Measurements from ENCODE around the gene CD79B. TPM values are rescaled to one million over a fixed set of nuclear protein-coding genes. Genes with fewer than 3 reads are reported as not detected.

CD79B gene
- total and polyA plus RNA-seq, 10 of the 15 experiments (the other 5 are each of a cell fraction or from before 2014, with no cell fraction given) = 17.5 to 148 (median 79.1) TPM

DNA sequence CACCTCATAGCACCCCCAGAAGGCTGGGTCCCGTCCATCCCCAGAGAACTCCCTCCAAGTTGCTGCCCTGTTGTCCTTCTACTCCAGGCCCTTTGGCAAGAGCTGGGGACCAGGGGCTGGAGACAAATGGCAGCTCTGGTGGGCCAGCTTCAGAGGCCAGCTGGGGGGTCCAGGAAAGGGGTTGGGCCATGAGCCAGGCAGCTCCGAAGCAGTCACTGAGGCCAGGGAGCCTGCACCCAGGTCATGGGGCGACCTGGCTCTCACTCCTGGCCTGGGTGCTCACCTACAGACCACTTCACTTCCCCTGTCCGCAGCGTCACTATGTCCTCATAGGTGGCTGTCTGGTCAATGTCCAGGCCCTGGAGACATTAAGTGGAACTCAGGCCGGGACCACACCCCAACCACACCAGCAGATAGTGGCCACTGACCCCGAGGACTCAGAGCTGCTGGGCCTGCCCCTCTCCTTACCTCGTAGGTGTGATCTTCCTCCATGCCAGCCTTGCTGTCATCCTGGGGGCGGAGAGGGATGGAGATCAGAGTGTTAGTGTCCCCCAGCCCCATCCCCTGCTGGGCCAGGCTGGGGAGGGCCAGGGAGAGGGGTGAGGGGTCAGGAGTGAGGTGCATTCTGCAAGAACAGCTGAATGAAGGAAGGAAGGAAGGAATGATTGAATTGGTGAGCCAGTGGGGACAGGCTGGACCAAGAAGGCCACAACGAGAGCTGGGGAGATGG is 3.0 kb downstream of the CD79B start (continued):
- TF ChIP-seq, protein P1, sequence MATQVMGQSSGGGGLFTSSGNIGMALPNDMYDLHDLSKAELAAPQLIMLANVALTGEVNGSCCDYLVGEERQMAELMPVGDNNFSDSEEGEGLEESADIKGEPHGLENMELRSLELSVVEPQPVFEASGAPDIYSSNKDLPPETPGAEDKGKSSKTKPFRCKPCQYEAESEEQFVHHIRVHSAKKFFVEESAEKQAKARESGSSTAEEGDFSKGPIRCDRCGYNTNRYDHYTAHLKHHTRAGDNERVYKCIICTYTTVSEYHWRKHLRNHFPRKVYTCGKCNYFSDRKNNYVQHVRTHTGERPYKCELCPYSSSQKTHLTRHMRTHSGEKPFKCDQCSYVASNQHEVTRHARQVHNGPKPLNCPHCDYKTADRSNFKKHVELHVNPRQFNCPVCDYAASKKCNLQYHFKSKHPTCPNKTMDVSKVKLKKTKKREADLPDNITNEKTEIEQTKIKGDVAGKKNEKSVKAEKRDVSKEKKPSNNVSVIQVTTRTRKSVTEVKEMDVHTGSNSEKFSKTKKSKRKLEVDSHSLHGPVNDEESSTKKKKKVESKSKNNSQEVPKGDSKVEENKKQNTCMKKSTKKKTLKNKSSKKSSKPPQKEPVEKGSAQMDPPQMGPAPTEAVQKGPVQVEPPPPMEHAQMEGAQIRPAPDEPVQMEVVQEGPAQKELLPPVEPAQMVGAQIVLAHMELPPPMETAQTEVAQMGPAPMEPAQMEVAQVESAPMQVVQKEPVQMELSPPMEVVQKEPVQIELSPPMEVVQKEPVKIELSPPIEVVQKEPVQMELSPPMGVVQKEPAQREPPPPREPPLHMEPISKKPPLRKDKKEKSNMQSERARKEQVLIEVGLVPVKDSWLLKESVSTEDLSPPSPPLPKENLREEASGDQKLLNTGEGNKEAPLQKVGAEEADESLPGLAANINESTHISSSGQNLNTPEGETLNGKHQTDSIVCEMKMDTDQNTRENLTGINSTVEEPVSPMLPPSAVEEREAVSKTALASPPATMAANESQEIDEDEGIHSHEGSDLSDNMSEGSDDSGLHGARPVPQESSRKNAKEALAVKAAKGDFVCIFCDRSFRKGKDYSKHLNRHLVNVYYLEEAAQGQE (IDR thresholded peaks at IDR 0.05; ENCODE audit: low read depth, low read length) = no peak

DNA sequence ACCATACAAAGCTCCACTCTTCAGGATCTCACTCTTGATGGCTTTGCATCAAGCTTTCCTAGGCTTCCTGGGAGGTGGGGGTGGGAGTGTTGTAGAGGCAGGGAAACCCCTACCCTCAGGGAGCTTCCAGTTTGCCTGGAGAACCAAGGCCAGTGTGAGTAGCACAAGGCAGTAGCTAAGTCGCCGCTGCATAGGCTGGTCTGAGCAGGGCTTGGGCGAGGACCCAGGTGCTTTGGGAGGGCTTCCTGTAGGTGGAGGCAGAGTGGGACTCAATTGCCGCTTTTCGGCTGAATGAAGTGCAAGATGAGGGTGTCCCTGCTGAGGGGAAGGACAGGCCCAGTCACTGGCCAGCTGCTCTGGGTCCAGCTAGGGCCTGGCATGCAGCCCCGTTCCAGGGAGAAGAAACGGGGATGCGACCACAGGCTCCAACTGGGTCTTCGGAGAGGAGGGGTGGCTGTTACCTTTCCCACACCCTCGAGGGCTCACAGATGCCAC is 3.9 kb downstream of the CD79B start:
- RAD21 ChIA-PET (ENCODE audit: unreplicated experiment) = interaction anchor here (0.6 to 9.0 kb wide), 9 partner anchors 9 to 482 kb away, joined by 3 to 130 read pairs (median 4); partner anchors contain the start of genes GH1 and ICAM2
- Histone ChIP-seq H3K27ac (ENCODE audit: control insufficient read depth, insufficient read depth) (peak overlapping the region; percentile 56), H3K4me3 (no peak overlapping the region), H3K79me2 (ENCODE audit: control insufficient read depth, insufficient read depth, low read length) (peaks cover 32% of the 10 kb centered on the region), H3K9ac (ENCODE audit: control insufficient read depth, insufficient read depth, low read length) (no peak overlapping the region), H3K36me3 (ENCODE audit: control insufficient read depth in 2 of 2, insufficient read depth in 2 of 2, low read length in 1 of 2) (peaks cover 7 to 11% of the 10 kb centered on the region in 2 experiments; a peak in 2 of 4 replicates), H3K9me3 (replicated peaks; ENCODE audit: control insufficient read depth, insufficient read depth, low read length) (no peaks in the 10 kb centered on the region), H3K4me2 (ENCODE audit: control insufficient read depth, insufficient read depth) (no peak overlapping the region), H3K27me3 (replicated peaks in 1 of 2; ENCODE audit: control insufficient read depth in 2 of 2, insufficient read depth in 2 of 2, low read length in 1 of 2) (no peaks in the 10 kb centered on the region), H2AFZ (ENCODE audit: control insufficient read depth, low read depth, low read length) (no peak overlapping the region), H4K20me1 (ENCODE audit: control insufficient read depth, insufficient read depth) (no peaks in the 10 kb centered on the region), H3K4me1 (ENCODE audit: control insufficient read depth, insufficient read depth, low read length) (peaks cover 50% of the 10 kb centered on the region)
- WGBS (ENCODE audit: insufficient coverage, insufficient replicate concordance, low lambda C conversion rate, missing lambda C conversion rate) = 68% methylated on average over 10 of the region's 10 CpGs
- no peak for ATAC-seq
- intact Hi-C loops (cut with micrococcal nuclease; ENCODE audit: unreplicated experiment) (no loop called here), in situ Hi-C loops (cut with MboI) (no loop called here)
- FAIRE-seq = no peak
- no TSS peak for BruUV-seq (replicated peaks)
- no peak for DNase-seq (ENCODE audit: low read depth, low spot score)
- CTCF ChIA-PET = interaction anchor here (0.9 to 8.7 kb wide), 7 partner anchors 8 to 101 kb away, joined by 4 to 153 read pairs (median 8); partner anchors contain the start of genes GH1 and ICAM2
- SMC1A ChIA-PET (ENCODE audit: uncharacterized antibody, unreplicated experiment) = interaction anchor here (1.0 to 9.0 kb wide), 6 partner anchors 8 to 92 kb away, joined by 4 to 111 read pairs (median 7); partner anchors contain the start of genes GH1 and ICAM2
- POLR2A ChIA-PET = interaction anchor here (0.6 to 1.2 kb wide), 6 partner anchors 12 to 217 kb away, joined by 3 to 8 read pairs (median 4); partner anchors contain the start of gene ICAM2
- TF ChIP-seq, protein P2, sequence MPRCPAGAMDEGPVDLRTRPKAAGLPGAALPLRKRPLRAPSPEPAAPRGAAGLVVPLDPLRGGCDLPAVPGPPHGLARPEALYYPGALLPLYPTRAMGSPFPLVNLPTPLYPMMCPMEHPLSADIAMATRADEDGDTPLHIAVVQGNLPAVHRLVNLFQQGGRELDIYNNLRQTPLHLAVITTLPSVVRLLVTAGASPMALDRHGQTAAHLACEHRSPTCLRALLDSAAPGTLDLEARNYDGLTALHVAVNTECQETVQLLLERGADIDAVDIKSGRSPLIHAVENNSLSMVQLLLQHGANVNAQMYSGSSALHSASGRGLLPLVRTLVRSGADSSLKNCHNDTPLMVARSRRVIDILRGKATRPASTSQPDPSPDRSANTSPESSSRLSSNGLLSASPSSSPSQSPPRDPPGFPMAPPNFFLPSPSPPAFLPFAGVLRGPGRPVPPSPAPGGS (IDR thresholded peaks at IDR 0.05; ENCODE audit: borderline replicate concordance, insufficient read depth, low read depth, low read length, poor library complexity, severe bottlenecking) = no peak
- TF ChIP-seq, protein P3, sequence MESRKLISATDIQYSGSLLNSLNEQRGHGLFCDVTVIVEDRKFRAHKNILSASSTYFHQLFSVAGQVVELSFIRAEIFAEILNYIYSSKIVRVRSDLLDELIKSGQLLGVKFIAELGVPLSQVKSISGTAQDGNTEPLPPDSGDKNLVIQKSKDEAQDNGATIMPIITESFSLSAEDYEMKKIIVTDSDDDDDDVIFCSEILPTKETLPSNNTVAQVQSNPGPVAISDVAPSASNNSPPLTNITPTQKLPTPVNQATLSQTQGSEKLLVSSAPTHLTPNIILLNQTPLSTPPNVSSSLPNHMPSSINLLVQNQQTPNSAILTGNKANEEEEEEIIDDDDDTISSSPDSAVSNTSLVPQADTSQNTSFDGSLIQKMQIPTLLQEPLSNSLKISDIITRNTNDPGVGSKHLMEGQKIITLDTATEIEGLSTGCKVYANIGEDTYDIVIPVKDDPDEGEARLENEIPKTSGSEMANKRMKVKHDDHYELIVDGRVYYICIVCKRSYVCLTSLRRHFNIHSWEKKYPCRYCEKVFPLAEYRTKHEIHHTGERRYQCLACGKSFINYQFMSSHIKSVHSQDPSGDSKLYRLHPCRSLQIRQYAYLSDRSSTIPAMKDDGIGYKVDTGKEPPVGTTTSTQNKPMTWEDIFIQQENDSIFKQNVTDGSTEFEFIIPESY (IDR thresholded peaks at IDR 0.05) = no peak
- TF ChIP-seq EED (IDR thresholded peaks at IDR 0.05; ENCODE audit: low read depth) (no peak), TBL1XR1 (IDR thresholded peaks at IDR 0.05; ENCODE audit: low read depth, low read length) (no peak), RFX5 (IDR thresholded peaks at IDR 0.05; ENCODE audit: low read depth, low read length) (no peak), ZNF24 (IDR thresholded peaks at IDR 0.05) (no peak), SUZ12 (IDR thresholded peaks at IDR 0.05; ENCODE audit: unreplicated experiment) (no peak), SPI1 (IDR thresholded peaks at IDR 0.05; ENCODE audit: borderline replicate concordance, insufficient read depth, low read depth, low read length) (no peak), SMAD1 (IDR thresholded peaks at IDR 0.05; ENCODE audit: low read depth, partially characterized antibody) (no peak), IKZF1 (conservative IDR thresholded peaks at IDR 0.05) (no peak), MYB (IDR thresholded peaks at IDR 0.05; ENCODE audit: borderline replicate concordance, low read depth, low read length) (no peak), POLR2AphosphoS5 (IDR thresholded peaks at IDR 0.05; ENCODE audit: low read length) (no peak)
- TF ChIP-seq, protein P4, sequence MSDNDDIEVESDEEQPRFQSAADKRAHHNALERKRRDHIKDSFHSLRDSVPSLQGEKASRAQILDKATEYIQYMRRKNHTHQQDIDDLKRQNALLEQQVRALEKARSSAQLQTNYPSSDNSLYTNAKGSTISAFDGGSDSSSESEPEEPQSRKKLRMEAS (IDR thresholded peaks at IDR 0.05; ENCODE audit: low read depth, low read length) = no peak

All from GM12878 (cell line).